GM18861 (cell line): Measurements from ENCODE around the gene WHAMM.
"Not testable (repeated sequence)": the region's sequence is repeated elsewhere in the genome, so short reads cannot be mapped to it uniquely, and the experiment has no call there.

Source experiments
- ATAC-seq: cut with Tn5 transposase; IDR thresholded peaks from one replicate; pipeline ENCODE4 v1.9.1; 2021; ENCODE audit not compliant: unreplicated experiment

The WHAMM gene

DNA sequence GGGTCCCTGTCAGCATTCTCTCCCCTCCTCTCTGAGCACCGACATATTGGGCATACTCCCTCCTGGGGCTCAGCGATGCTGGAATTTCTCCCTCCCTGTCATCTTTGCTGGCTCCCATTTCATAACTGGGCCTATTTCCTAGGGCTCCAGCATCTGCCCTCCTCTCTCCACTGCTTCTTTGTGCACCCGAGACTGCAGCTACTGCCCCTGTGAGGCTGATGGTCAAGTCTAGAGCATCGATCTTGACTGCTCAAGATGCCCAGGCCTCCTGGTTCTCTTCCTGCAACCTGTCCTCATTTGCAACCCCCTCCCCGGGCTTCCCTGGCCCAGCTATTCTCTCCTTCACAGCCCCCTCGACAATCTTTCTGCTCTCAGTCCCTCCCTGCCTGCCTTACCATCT, 53.5 kb downstream of the WHAMM start:
- ATAC-seq = no peak

DNA sequence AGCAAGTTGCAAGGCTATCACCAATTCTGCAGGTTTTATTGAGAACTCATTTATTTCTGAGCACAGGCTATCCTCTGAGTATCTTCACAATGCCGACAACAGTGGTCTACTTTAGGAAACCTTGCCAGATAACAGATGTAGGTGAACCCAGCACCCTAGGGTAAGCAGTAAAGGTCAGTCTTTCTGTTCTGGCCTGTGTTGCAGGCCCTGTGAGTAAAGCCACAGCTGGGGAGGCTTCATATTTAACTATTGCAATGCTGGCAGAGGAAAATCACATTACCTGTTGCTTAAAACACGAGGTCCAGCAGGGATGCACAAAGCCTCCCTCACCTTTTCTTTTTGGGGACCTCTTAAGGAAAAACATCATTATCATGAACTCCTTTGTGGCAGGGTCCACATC, 55.5 kb downstream of the WHAMM start:
- no peak for ATAC-seq

DNA sequence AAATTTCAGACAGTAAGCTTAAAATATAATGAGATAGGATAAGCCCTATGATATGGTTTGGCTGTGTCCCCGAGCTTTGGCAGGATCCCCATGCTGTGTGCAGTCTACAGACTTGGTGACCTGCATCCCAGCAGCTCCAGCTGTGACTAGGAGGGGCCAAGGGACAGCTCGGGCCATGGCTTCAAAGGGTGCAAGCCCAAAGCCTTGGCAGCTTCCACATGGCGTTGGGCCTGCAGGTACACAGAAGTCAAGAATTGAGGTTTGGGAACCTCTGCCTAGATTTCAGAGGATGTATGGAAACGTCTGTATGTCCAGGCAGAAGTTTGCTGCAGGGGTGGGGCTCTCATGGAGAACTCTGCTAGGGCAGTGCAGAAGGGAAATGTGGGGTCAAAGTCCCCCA, 56.2 kb downstream of the WHAMM start:
- ATAC-seq = not testable (repeated sequence)

DNA sequence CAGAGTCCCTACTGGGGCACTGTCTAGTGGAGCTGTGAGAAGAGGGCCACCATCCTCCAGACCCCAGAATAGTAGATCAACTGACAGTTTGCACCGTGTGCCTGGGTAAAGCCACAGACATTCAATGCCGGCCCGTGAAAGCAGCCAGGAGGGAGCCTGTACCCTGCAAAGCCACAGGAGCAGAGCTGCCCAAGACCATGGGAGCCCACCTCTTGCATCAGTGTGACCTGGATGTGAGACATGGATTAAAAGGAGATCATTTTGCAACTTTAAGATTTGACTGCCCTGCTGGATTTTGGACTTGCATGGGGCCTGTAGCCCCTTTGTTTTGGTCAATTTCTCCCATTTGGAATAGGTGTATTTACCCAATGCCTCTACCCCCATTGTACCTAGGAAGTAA, 56.6 kb downstream of the WHAMM start:
- ATAC-seq = not testable (repeated sequence)

DNA sequence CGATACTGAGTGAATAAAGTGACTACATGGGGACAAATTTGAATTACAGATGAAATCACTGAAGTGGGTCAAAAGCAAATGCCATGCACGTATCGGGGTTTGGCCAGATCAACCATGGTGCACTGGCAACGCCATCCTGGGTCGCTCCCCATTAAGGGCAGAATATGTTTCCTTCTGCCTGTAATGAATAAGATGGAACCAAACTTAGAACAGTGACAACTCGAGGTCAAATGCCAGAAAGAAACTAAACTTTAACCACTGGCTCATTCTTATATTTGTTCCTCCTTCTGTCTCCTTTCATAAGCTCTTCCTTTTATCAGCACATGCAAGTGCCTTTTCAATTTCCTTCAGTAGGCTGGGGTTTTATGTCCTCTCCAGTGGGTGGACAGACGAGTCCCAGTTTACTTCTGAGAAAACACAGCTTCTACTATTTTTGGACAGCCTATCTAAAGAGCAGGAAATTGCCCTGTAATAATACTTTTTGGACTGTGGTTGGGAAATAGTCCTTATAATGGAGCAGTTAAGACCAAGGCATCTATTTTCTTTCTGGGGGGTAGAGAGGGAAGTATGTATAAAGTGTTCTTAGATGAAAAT, 61.4 kb downstream of the WHAMM start:
- no peak for ATAC-seq

DNA sequence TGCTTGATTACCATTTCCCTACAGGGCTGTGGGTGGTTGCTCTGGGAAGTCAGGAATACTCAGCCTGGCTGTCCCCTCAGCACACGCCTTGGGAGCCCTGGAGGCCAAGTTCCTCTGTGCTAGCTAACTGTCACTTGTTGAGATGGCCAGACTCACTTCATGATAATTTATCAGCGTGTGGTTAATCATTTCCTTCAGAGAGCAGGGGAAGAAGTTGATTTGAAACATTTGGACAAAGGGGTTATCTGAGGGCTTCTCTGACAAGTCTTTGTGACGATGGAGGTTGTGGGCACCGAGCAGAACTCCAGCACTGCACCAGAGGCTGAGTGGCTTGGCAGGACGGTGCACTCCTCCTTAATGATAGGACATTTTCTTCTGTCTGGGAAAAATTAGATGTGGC, 61.9 kb downstream of the WHAMM start:
- no peak for ATAC-seq

DNA sequence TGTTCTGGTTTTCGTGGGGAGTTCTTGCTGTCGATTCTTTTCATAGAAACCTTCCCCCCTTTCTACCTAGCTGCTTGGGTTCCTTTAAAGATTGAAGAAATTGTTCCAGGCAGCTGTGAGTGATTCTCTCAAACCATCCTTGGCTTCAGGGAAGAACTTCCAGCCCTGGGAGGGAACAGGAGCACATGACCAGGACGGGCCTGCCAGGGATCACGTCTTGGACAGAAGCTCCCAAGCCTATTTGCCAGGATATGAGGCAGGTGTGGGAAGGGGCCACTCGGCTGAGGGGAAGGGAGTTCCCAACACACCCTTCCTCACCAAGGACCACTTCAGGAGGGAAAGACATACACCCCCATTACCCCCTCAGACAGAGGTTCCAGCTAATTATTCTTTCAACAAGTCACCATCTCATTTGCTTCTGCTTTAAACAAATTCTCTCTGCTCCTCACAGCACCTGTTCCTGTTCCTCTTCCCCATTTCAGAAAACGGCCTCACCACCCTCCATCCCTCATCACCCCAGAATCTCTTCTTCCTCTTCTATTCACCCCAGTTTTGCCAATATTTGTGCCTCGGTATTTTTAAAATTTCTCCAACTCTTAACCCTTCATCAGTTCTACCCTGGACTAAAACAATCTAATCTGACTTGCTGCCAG, 62.5 kb downstream of the WHAMM start:
- no peak for ATAC-seq

DNA sequence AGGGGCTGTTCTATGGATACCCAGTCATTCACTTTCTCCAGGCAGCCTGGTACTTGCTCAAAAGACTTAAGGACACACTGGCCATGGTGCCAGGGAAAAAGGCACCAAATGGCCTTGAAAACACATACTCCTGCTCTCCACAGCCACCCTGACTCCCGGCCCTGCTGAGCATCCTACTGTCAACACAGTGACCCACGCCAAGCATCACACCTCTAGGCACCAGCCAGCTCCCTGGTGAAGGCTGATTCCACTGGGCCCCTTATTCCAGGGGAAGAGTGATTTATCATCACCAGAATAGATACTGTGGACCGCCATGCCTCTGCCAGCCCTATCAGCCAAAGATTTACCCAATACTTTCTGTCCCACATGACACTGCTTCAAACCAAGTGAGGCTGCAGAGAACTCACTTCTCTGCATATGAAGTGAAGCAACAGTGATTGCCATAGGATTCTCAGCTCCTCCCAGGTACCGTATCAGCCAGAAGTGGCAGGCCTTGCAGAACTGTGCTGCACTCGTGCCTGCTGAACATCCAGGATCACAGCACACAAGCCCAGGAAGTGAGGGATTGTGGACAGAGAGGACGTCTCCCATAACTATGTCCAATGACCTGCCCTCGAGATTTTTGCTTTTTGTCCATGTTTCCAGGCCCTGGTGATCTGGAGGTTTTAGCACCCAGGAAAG, 63.7 kb downstream of the WHAMM start:
- ATAC-seq = no peak

DNA sequence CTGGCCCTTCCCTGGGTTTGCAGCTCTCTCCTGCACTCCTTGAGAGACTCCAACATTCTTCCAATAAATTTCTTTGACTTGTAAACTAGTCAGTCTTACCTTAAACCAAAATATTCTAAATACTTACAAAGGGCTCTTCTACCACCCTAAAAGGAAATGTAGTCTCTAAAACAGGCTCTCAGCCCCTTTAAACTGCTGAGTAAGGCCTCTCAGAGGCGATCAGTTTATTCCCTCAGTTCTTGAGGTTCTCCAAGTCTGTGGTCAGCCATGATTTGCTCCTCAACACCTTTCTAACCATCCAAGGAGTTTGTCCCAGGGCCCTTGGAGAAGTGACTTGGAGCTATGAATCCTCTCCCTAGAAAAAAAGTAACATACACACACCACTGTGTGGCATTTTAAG, 64.8 kb downstream of the WHAMM start:
- no peak for ATAC-seq

DNA sequence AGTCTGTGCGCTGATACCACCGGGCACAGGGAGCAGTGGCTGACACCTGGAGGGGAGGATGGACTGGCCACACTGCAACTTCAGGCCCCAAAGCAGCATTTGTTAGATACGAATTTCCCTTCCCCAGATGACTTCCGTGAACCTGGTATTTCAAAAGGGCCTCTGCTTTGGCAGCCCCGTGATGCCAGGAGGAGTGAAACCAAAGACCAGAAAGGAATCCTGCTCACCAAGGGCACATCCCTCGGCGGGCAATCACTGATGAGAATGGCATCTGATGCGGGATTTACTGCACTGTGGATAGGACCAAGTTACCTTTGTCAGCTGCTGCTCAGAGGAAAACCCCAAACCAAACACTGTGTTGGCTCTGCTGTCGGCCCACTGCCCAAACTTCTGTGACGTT, 65.5 kb downstream of the WHAMM start:
- no peak for ATAC-seq

DNA sequence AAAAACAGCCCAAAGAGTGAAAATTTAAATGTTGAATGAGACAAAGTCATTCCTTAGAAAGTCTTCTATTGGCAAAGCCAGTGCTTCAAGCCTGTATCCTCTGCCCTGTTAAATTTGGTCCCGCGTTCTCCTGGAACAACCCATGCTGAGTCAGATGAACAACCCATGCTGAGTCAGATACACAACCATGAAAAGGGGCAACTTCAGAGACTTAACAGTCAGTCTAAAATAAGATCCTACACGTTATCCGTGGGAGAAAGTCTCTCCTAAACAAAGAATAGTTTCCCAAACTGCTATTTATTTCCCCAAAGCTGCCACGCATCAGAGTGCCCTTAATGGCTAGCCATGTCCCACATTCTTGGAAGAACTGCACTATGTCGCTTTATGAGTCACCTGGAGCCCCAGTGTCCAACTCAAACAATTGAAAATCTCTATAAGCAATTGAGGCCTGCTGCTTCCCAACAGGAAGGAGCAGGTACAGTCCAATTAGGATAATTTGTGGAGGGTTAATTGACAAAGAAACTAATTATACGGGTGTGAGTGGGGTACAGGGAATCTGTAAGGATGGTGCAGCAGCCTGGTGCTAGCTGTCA, 66.1 kb downstream of the WHAMM start:
- ATAC-seq = no peak

DNA sequence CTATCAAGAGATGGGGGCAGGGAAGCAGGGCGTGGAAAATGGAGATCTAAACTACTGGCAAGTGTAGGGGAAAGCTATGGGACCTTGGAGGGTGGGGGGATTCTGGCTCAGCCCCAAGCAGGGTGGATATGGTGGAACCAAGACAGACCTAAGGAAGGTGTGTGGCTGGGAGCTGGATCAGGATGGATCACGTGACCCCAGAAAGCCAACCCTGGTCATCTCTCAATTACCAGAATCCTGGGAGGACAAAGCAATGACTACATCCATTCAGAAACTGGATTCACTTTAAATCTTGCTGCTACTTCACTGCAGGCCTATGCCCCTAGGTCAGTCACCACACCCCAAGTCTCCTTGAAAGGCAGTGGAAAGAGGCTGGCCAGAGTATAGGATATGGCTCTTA, 68.4 kb downstream of the WHAMM start:
- no peak for ATAC-seq

DNA sequence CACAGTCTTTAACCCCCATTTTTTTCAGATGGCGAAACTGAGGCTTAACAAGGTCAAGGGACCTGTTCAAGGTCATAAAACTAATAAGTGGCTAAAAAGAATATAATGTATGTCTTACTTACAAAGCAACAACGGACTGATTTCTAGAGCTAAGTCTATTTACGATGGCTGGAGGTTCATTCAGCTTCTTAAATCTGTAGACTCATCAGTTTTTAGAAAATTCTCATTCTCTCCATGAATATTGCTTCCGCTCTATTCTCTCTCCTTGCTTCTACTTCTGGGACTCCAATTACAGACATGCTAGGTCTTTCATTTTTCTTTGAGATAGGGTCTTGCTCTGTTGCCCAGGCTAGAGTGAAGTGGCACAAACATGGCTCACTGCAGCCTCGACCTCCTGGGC, 68.9 kb downstream of the WHAMM start:
- no peak for ATAC-seq

DNA sequence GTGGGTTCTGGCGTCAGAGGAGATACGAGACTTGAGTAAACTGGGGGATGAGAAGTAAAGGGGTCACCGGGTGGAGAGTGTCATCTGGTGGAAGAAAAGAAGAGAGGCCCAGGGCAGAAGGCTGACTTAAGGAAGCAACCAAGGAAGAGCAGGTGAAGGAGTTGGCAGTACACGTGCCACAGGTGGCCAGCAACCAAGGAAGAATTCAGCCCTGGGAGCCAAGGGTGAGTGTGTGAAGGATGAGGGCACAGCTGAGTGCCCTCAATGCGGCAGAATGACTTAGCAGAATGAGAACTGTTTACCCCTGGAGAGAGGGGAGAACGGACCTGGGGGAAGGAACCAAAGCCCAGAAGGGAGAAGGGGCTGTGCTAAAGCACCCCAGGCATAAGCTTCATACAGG, 71.3 kb downstream of the WHAMM start:
- ATAC-seq = no peak

DNA sequence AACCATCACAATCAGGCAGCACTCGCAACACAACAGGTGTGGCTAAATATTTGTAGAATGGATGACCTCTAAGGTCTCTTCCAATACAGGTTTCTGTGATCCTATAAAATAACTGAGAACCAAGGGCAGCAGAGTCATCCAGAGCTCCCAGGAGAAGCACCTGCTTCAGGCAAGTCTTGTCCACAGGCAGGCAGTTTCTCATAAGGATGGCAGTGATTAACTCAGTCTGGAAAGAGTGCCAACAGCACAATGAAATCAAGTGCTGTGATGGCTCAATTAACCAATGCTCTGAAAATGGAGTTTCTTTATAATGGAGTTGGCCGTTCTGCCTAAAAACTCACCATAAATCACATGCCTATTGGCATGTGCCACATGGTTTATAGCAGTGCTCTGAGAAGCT, 72.3 kb downstream of the WHAMM start:
- ATAC-seq = no peak

DNA sequence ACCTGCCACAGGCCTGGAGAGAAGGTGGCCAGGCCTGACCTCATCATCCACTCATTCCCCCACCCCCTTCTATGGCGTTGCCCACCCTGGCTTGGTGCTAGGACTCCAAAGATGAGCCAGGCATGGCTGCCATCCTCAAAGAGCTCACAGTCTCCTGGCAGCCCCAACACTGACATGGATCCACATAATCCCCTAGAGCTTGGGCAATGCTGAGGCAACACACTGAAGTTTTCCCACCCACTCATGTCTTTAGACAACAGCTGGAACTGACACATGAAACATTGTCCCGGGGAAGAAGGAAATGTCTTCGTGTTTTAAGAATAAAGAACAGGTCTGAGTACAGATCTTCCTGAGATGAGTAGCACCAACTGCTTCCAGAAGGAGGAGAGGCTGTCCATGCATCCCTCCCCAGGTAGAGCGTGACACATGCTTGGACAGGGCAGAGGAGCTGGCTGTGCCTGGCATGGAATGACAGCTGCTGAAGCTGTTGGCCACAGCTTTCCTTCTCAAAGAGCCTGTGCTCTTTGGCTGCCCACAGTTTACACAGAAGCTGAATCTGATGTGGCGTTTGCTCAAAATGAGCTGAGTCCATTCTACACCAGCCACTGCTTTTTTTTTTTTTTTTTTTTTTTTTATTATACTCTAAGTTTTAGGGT, 73.0 kb downstream of the WHAMM start:
- ATAC-seq = no peak
